Fibroblast of villous mesenchyme (primary cell): ENCODE measurements around the gene SLC16A8. TPM values are rescaled to one million over a fixed set of nuclear protein-coding genes. Genes with fewer than 3 reads are reported as not detected.
A peak's percentile ranks its signal among the peaks of the same experiment; 100 is the strongest.
"Not testable (repeated sequence)": the region's sequence is repeated elsewhere in the genome, so short reads cannot be mapped to it uniquely, and the experiment has no call there.

Source experiments
- DNase-seq: peaks from one replicate; pipeline ENCODE4 v3.0.0-alpha.2; 2010; ENCODE audit warnings: low read depth
- H3K4me3 ChIP-seq: 2 replicates; pipeline ENCODE4 v1.5.1; 2011; ENCODE audit warnings: low read depth, mild to moderate bottlenecking, low read length
- total RNA-seq: library from RNA; depleted of rRNA; stranded (reverse); fragments of >200 nt; gene quantifications from 2 replicates; pipeline ENCODE4 v1.2.3, GENCODE V29; 2012
- TF ChIP-seq, protein P1 (sequence below): IDR thresholded peaks from 2 replicates; pipeline ENCODE4 v1.5.1; 2012; ENCODE audit warnings: low read depth, mild to moderate bottlenecking, low read length; ENCODE audit not compliant: insufficient read depth

SLC16A8 gene
- total RNA-seq, 1 donor, result not detected

DNA sequence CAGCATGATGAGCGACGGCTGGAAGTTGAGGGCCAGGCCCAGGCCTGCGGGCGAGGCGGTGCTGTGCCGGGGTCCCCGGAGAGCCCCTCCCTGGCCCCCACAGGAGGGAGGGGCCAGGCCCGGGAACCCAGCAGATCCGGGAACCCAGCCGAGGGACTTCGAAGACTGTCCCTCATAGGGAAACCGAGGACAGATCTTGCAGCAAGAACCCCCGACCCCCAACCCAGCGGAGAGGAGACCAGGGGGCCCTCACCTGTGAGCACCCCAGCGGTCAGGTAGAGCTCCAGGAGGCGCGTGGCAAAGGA, 2.4 kb downstream of the SLC16A8 start:
- TF ChIP-seq, protein P1, sequence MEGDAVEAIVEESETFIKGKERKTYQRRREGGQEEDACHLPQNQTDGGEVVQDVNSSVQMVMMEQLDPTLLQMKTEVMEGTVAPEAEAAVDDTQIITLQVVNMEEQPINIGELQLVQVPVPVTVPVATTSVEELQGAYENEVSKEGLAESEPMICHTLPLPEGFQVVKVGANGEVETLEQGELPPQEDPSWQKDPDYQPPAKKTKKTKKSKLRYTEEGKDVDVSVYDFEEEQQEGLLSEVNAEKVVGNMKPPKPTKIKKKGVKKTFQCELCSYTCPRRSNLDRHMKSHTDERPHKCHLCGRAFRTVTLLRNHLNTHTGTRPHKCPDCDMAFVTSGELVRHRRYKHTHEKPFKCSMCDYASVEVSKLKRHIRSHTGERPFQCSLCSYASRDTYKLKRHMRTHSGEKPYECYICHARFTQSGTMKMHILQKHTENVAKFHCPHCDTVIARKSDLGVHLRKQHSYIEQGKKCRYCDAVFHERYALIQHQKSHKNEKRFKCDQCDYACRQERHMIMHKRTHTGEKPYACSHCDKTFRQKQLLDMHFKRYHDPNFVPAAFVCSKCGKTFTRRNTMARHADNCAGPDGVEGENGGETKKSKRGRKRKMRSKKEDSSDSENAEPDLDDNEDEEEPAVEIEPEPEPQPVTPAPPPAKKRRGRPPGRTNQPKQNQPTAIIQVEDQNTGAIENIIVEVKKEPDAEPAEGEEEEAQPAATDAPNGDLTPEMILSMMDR, result no peak
- no peak for DNase-seq
- peak overlapping the region; percentile 21 for H3K4me3 ChIP-seq

DNA sequence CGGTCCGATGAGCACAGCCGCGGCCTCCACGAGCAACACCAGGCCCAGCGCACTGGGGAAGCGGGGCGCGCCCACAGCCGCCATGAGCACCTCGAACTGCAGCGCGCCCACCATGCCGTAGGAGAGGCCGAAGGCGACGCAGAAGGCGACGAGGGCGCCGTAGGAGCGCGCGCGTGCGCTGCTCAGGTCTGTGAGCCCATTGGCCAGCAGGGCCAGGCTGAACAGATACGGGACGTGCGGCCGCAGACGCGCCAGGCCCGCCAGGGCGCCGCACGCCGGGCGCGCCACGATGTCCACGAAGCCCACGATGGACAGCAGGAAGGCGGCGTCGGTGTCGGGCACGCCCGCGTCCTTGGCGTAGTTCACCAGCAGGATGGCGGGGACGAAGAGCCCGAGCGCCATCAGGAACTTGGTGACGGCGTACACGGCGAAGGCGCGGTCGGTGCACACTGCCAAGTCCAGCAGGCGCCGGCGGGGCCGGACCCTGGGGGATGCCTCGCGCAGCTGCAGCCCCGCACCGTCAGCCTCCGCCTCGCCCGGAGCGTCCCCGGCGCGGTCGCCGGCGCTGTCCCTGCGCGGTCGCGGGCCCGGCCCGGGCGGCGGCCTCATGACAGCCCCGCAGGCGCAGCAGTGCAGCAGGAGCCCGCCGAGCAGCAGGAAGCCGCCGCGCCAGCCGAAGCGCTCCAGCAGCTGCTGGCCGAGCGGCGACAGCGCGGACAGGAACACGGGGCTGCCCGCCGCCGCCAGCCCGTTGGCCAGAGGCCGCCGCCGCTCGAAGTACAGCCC, 2.9 kb downstream of the SLC16A8 start:
- peak overlapping the region; percentile 32 for H3K4me3 ChIP-seq
- TF ChIP-seq, protein P1, result no peak
- DNase-seq, result no peak

DNA sequence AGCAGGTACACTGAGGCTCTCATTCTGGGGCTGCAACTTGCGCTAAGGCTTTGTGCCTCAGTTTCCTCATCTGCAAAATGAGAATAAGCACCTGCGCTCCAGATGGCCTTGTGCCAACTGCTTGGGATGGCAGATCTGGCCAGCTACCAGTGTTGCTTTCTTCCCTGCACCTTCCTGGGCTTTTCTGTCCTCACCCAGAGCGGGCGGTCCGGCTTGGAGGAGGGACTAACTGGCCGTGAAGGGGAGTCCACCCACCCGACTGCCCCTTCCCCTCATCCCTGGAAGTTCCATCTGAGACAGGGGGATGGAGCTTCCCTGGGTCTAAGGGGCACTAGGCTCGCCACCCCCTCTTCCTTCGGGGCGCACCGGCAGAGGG, 3.5 kb downstream of the SLC16A8 start:
- DNase-seq, result no peak
- TF ChIP-seq, protein P1, result no peak
- no peak overlapping the region for H3K4me3 ChIP-seq

DNA sequence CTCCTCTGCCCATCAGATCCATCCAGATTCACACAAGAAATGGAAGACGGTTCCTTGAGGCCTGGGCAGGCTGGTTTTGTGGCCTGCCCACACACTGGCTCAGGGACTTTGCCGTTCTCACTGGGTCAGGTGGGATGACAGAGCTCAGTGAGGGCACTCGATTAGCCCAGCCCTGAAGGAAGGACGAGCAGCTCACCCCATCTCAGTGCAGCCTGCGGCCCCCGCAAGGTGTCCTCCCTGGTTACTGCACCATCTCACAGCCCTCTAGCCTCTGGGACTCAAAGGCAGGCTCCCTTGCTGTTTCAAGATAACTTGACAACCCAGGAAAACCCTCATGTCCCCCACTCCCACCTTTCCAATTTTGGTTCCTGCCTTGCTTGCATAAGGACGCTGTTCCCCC, 4.2 kb downstream of the SLC16A8 start:
- H3K4me3 ChIP-seq, result no peak overlapping the region
- TF ChIP-seq, protein P1, result no peak
- no peak for DNase-seq

DNA sequence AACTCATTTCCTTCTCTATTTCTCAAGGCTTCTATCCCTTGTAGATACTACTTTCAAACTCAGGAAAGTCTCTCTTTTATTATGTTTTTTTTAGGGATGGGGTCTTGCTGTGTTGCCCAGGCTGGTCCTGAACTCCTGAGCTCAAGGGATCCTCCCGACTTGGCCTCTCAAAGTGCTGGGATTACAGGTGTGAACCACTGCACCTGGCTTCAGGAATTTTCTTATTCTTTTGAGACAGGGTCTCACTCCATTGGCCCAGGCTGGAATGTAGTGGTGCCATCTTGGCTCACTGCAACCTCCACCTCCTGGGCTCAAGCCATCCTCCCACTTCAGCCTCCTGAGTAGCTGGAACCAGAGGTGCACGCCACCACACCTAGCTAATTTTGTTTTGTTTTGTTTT, 4.8 kb downstream of the SLC16A8 start:
- DNase-seq, H3K4me3 ChIP-seq: not testable (repeated sequence)

DNA sequence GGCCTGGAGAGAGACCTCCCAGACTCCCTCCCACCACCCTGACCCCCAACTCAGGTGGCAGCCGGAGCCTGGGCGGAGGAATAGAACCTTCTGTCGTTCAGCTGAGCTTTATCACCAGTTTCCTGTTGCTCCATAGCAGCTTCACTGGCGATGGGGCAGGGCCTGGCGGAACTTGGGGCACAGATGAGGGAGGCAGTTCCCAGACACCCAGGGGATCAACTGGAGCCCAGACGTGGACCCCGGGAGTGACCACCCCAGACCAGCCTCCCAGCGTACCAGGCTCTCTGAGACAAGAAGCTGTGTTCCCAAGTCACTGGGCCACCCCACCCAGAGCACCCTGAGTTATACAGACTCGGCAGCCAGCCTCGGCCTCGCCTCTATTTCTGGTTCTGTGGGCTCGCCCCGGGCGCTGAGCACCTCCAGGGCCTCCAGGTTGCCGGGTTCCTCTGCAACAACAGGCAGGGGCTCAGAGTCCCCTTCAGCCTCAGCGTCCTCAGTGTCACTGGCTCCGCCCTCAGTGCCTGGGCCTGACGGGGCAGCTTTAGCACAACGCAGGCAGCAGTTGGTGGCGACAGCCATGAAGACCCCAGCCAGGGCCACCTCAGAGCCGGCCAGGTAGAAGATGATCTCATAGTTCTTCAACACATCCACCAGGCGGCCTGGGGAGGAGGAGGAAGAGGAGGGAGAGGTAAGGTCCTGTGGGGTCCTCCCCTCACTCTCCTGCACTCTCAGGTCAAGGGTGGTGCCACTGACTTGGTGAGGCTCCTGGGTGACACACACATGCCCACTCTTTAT, 5.7 kb downstream of the SLC16A8 start:
- TF ChIP-seq, protein P1, result no peak
- H3K4me3 ChIP-seq, result no peak overlapping the region
- DNase-seq, result no peak

DNA sequence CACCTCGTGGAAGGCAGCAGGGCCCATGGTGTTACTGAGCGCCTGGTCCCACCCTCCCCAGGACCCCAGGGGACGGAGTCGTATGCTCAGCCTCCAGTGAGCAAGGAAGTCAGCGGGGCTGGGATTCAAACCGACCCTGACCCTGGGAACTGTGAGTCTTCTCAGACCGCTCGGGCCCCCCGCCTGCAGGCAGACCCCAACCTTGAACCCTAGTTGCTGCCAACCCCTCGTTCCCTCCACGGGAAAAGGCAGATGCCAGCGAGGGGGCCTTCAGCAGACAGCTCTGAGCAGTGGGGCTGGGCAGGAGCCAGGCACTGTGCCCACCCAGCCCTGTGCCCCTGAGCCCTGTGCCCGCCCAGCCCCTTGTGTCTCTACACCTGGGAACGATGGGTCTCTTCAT, 6.4 kb downstream of the SLC16A8 start:
- no peak overlapping the region for H3K4me3 ChIP-seq
- DNase-seq, result no peak
- TF ChIP-seq, protein P1, result no peak
